Activated CD4-positive, CD25-positive, alpha-beta regulatory T cell treated with anti-CD3 and anti-CD28 coated beads, Interleukin-2, amount 50 U/mL, for 16 hours (primary cell): ENCODE measurements around the gene THAP11.
"Not testable (repeated sequence)": the region's sequence is repeated elsewhere in the genome, so short reads cannot be mapped to it uniquely, and the experiment has no call there.

Source experiments
- DNase-seq: peaks from one replicate; pipeline ENCODE4 v3.0.0-alpha.2; 2020; ENCODE audit warnings: low read depth, low spot score

Gene THAP11

DNA sequence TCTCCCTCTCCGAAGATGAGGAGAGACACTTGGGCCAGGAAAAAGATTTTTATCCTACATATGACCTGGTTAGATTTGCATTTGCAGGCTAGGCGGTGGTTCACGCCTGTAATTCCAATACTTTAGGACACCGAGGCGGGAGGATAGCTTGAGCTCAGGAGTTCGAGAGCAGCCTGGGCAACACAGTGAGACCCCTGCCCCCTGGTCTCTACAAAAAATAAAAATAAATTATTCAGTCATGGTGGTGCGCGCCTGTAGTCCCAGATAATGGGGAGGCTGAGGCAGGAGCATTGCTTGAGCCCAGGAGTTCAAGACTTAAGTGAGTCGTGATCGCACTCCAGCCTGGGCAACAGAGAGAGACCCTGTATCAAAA lies 7.9 kb upstream of the THAP11 start:
- no peak for DNase-seq

DNA sequence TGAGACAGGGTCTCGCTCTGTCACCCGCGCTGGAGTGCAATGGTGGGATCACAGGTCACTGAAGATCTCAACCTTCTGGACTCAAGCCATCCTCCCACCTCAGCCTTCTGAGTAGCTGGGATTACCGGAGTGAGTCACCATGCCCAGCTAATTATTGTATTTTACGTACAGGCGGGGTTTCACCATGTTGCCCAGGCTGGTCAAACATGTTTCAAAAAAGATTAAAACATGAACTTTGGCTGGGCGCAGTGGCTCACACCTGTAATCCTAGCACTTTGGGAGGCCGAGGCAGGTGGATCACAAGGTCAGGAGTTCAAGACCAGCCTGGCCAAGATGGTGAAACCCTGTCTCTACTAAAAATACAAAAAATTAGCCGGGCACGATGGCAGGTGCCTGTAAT lies 4.9 kb upstream of the THAP11 start:
- DNase-seq: not testable (repeated sequence)

DNA sequence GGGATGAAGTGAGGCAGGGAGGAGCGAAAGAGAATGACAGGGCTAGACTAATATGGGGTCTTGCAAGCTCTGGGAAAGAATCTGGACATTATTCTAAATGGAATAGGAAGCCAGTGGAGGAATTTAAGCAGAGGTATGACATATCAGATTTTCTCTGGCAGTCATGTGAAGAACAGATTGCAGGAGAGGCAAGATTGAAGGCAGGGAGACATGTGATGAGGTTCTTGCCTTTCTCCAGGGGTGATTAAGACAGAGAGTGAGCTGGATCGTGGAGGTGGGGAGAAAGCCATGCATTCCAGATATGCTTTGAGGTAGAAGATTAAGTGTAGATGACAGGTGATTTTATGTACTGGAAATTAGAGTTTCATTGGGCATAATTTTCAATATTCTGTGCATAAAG lies 4.3 kb upstream of the THAP11 start:
- DNase-seq: no peak

DNA sequence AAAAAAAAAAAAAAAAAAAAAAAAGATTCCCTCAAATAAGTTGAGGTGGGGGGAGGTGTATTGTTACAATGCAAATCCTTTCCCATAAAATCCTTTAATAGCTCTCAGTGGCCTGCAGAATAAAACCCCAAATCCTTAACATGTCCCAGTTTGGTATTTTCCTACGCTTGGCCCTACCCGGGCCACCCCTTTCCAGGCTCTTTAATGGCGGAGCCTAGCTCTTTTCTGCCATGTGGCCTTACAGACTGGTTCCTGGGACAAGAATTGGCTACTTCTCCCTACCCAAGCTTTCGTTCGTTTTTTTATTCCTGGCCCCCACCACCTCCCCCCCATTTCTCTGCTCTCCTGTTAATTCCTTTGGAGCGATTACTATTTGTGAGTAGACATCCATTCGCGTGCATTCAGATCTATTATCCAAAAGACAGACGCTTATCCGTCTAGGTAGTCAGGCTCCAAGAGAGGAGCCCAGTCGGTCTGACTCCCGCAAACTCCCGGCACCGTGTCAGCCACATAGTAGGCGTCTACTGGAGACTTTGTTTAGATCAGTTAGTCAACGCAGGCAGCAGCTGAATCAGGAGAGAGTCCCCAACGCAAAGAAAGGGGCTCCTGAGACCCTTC lies 813 bp upstream of the THAP11 start:
- no peak for DNase-seq

DNA sequence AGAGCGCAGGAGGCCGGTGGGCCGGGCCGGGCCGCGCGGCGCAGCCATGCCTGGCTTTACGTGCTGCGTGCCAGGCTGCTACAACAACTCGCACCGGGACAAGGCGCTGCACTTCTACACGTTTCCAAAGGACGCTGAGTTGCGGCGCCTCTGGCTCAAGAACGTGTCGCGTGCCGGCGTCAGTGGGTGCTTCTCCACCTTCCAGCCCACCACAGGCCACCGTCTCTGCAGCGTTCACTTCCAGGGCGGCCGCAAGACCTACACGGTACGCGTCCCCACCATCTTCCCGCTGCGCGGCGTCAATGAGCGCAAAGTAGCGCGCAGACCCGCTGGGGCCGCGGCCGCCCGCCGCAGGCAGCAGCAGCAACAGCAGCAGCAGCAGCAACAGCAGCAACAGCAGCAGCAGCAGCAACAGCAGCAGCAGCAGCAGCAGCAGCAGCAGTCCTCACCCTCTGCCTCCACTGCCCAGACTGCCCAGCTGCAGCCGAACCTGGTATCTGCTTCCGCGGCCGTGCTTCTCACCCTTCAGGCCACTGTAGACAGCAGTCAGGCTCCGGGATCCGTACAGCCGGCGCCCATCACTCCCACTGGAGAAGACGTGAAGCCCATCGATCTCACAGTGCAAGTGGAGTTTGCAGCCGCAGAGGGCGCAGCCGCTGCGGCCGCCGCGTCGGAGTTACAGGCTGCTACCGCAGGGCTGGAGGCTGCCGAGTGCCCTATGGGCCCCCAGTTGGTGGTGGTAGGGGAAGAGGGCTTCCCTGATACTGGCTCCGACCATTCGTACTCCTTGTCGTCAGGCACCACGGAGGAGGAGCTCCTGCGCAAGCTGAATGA lies 606 bp downstream of the THAP11 start:
- DNase-seq: peak; percentile 23

DNA sequence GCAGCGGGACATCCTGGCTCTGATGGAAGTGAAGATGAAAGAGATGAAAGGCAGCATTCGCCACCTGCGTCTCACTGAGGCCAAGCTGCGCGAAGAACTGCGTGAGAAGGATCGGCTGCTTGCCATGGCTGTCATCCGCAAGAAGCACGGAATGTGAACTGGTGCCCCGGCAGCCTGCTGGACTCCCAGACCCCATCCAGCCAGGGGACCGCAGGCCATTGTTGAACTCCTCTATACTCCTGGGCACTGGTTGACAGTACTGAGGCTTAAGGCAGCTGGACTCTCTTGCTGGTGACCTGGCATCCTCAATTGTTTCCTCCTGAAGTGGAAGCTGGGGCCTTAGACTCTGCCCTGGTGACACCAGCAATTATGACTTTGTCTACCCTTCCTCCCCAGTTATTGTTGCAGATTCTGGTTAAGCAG lies 1.2 kb downstream of the THAP11 start:
- no peak for DNase-seq

DNA sequence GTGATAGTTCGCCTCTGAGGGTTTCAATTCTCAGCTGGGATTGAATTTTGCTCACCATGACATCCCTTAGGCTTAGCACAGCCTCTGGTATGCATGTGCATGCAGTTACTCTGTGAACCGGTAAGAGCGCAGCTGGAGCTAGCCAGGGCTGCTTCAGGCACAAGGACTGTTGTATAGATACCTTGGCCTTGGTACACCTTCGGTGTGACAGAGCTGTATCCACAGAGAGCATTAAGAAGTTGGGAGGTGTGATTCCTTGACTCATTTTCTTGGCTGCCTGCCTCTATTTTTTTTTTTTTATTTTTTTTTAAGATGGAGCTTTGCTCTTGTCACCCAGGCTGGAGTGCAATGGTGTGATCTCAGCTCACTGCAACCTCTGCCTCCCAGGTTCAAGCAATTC lies 2.4 kb downstream of the THAP11 start:
- DNase-seq: no peak

DNA sequence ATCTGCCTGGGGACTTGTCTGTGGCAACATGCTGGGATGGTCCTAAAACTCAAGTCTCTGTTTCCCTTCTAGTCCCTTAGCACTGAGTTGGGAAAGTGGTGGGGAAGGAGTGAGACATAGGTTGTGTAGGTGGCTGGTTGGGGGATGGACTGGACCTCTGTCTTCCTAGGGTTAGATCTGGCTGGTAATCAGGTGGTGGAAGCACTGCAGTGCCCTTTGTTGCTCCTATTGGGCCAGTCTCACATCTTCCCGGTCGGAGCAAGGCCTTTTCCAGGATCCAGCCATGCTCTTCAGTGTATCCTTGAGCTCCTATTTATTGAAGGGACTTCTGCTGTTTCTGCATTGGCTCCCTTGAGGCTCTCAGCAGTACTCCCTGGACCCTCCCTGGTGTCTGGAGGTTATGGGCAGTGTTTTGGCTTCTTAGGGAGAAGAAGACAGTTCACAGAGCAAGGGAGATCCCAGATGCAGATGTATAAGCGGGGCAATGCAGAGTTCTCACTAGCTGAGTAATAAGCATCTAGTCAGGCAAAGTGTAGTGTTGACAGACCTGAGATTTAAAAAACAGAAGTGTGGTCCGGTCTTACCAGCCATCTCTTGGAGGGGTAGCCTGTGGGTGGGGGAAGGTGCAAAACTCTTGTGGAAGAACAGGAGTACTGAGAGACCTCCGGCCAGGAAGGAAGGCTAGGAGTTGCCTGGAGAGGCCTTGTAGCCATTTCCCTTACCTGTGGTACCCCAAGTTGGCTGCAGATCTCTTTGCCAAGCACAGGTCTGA lies 3.4 kb downstream of the THAP11 start:
- DNase-seq: no peak

DNA sequence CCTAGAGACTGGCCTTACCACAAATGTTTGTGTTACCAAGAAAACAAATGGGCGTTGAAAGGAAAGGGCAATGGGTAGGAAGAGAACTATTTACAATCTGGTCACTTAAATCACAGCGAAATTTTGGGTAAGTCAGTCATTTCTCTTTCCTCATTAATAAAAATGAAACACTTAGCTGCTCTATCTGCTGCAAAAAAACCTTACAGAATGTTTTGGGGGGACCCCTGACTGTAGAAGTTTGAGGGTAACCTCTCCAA lies 3.9 kb downstream of the THAP11 start:
- no peak for DNase-seq

DNA sequence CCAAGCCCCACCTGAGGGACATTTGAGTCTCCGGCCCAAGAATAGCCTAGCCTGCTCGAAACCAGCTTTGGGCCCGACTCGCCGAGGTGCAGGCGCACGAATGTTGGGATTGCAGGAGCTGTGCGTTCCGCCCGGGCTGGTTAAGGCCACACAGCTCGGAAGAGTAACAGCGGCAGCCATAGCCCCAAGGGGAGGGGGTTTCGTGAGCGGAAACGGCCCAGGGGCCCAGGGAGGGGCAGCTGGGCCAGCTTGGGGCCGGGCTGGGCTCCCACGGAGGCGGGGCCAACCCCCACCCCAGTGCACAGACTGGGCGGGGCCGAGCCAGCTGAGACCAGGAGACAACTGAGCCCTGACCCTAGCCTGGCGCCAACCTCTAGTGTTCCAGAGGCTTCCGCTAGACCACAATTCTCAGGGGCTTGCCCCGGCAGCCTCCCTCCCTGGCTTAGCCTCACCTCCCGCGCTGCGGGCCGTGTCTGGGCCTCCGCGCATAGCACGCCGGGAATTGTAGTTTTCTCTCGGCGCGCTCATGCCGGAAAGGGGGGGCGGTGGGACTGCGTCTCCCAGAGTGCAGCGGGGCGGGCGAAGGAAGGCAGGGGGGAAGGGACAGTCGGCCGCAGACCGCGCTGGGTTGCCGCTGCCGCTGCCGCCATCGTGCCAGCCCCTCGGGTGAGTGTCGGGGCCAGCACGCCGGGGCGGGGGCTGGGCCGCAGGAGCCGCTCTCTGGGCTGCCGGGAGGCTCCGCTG lies 4.4 kb downstream of the THAP11 start, which contains the start of gene NUTF2:
Gene NUTF2, plus strand, starts transcription at position 614 of the 744 bp plus-strand sequence. CDS start 18,198 bp downstream, outside the sequence.
- DNase-seq: peak; percentile 91

DNA sequence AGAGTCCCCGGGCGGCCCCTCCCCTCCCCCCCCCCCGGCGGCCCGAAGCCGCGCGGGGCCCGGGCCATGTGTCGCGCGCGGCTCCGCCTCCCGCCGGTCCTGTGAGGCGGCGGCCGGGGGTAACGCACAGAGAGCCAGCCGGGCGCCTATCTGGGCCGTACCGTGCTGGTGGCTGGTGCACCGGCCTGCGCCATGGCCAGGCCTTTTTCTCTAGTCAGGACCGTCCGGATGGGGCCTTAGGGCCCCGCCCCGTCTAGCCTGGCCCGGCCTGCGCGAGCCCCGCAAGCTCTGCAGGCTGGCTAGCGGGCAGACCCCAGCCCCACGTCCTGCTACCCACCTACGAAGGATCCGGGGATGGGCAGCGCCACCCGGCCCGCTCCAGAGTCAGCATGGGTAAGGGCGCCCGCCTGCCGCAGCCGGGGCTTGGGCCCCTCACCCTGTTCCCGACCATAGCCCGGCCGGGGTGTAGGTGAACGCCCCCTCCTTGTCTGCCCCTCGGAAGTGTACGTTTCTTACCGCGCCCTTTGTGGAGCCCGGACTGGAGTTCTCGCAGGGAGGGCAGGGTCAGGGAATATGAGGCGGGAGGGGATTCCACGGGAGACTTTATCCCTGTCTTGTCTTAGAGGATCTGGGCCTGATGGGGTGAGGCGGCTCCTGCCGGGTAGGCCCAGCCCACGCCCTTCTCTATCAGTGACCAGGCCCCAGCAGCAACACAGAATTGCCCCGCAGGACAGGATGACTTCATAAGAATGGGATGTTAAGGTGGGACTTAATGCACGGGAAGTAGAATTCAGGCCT lies 5.1 kb downstream of the THAP11 start, which contains the start of gene CENPT:
Gene CENPT, minus strand, starts transcription at position 630 of the 798 bp plus-strand sequence. CDS start 13,834 bp downstream, outside the sequence.
- no peak for DNase-seq

DNA sequence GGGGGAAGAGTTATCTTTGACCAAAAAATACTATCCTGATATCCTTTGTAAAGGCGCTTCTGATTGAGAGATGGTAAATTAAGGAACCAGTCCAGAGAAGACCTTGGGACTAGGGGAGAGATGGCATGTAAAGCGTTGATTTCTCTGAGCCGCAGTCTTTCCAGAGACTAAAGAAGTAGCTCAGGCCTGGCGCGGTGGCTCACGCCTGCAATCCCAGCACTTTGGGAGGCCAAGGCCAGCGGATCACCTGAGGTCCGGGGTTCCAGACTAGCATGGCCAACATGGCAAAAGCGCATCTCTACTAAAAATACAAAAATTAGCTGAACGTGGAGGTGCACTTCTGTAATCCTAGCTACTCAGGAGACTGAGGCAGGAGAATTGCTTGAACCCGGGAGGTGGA lies 6.0 kb downstream of the THAP11 start:
- DNase-seq: no peak

DNA sequence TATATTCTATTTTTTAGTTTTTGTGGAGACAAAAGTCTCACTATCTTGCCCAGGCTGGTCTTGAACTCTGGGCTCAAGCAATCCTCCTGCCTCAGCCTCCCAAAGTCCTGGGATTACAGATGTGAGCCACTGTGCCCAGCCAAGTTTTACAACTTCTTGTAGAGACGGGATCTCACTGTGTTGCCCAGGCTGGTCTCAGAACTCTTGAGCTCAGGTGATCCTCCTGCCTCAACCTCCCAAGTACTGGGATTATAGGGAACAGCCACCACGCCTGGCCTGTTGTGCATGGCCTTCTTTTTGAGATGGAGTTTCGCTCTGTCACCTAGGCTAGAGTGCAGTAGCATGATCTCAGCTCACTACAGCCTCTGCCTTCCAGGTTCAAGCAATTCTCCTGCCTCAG lies 11.6 kb downstream of the THAP11 start:
- no peak for DNase-seq

DNA sequence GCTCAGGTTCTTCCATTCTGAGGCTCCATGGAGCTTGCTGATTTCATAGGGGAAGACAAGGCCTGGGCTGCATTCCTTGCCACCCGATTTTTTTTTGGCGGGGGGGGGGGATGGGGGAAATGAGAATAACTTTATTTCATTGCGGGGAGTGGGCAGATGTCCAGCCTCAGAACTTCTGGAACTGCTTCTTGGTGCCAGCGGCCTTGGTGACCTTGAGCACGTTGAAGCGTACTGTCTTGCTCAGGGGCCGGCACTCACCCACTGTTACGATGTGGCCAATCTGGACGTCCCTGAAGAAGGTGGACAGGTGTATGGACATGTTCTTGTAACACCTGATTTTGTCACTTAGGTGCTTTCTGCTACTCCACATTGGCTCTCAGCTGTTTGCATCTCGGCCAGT lies 13.7 kb downstream of the THAP11 start:
- no peak for DNase-seq

DNA sequence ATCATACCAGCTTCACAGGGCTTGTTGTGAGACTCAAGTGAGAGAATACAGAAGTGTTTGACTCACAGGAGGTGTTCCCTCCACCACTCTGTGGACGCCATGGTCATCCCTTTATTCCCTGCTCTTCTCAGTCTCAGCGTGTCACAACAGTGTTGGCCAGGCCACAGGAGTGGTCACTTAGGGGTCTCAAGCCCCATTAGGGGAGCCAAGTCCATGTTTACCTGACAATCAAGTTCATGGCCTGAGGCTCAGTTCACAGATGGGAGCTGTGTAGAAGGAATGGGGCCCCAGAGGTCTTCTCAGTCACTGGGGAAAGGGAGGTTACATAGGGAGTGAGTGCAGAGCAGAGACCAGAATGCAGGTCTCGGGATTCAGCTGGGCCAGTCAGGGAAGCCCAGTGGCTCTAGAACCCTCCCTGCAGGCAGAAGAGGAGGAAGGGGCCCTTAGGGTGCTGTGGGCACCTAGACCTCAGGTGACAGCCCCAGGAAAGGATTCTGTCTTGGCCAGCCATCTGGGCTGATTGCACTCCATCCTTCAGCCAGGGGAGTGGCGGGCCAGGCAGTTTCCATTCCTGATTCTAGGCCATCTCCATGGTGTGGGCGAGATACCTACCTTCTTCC lies 14.9 kb downstream of the THAP11 start:
- no peak for DNase-seq

DNA sequence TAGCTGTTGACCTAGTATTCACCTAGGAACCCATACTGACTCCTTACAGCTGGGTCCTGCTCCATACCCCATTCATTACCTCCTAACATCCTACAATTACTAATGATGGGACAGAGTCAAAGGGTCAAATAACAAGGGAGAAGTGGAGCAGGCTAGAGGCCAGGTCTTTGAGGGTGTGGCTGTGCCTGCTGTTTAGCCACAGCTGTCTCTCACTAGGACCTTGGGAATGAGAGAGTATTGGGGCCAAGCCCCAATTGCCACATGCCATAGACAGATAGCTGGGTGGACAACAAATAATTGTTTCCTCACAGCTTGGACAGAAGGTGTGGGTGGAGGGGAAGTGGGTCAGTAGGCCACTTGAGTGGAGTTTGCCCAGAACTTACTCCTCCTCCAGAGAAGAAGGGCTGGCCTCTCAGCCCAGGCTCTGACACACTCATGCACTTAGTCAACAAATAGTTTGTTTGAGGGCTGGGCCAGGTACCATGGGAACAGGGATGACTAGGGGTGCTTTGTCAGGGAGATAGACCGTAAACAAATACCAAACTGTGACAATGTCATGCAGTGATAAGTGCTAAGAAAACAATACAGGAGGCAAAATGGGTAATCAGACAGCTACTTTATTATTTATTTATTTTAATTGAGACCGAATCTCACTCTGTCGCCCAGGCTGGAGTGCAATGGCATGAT lies 15.6 kb downstream of the THAP11 start:
- DNase-seq: no peak

DNA sequence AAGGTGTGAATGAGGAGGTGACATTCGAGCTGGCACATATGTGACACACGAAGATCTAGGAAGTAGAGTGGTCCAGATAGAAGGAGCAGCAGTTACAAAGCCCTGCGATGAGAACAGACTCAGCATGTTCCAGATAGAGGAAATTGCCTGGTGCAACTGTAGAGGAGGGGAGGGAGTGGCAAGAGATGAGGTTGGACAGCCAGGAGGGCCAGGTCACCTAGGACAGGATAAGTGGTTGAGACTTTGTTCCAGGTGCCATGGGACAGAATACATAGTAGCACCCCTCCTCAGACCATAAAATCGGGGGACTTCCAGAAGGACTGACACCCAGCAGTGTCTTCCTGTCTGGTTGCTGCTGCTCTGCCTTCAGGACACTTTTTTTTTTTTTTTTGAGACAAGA lies 16.4 kb downstream of the THAP11 start:
- DNase-seq: no peak

DNA sequence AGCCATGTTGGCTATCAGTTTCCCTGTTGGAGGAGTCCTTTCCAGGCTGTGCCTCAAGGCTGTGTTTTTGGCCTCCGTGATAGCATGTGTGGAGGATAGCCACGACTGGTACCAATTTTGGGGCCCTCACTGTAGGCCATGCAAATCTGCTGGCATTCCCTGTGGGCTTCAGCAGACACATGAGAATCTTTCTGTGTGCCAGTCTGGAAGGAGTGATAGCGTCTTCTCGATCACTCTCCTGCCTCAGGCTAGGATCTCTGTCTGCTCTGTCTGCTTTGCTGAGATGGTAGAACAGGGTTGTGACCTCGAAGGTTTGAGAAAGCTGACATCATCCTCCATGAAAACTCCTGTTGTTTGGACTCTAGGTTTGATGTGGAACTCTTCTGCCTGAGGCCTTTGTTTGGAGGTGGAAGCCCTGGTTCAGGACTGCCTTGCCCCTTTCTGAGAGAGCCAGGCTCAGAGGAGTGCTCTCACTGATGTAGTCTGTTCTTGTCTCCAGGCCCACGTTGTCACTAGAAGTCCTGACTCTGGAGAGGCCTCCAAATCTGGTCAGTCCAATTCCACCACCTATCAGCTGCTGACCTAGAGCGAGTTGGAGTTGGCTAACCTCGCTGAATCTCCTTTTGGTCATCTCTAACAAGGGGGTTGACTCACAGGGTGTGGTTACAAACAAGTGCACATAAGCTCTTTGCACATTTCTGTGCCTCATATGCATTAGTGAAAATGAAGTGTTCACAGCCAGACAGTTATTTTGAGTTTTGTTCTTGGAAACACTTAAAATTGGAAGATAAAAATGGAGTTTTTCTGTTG lies 18.7 kb downstream of the THAP11 start:
- no peak for DNase-seq

DNA sequence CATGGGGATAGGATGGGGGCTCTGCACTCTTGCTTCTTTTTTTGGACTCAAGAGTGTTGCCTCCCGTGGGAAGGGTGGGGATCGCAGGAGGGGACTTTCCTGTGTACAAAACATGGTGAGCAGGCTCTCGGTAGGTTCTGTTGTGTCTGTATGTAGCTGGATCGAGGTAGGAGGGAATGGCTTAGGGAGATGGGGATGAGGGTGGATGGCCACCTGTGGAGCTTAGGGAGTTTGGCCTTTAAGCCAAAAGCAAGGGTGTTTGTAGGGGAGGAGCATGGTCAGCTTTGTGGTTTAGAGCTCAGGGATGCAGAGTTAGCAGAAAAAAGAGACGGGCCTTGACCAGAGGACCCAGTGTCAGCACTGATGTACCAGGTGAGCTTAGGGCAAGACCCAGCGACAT lies 19.8 kb downstream of the THAP11 start:
- no peak for DNase-seq
